ENCODE results near the gene USH1C. TPM values are rescaled to one million over a fixed set of nuclear protein-coding genes. Genes with fewer than 3 reads are reported as not detected.
A peak's percentile ranks its signal among the peaks of the same experiment; 100 is the strongest.

The USH1C gene
- total RNA-seq, 2 donors from 2014 or later: 0.68 TPM; not detected in 1

- DNase-seq (ENCODE audit: low spot score) (no peak), ATAC-seq (ENCODE audit: insufficient number of reproducible peaks, low FRiP score, low read depth) (no peak)
- TF ChIP-seq, protein P1, sequence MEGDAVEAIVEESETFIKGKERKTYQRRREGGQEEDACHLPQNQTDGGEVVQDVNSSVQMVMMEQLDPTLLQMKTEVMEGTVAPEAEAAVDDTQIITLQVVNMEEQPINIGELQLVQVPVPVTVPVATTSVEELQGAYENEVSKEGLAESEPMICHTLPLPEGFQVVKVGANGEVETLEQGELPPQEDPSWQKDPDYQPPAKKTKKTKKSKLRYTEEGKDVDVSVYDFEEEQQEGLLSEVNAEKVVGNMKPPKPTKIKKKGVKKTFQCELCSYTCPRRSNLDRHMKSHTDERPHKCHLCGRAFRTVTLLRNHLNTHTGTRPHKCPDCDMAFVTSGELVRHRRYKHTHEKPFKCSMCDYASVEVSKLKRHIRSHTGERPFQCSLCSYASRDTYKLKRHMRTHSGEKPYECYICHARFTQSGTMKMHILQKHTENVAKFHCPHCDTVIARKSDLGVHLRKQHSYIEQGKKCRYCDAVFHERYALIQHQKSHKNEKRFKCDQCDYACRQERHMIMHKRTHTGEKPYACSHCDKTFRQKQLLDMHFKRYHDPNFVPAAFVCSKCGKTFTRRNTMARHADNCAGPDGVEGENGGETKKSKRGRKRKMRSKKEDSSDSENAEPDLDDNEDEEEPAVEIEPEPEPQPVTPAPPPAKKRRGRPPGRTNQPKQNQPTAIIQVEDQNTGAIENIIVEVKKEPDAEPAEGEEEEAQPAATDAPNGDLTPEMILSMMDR (IDR thresholded peaks at IDR 0.05): no peak
- Histone ChIP-seq H3K4me3 (no peak overlapping the region), H3K27me3 (replicated peaks; ENCODE audit: insufficient read depth) (no peaks in the 10 kb centered on the region), H3K4me1 (ENCODE audit: control insufficient read depth in 1 of 2, low read depth in 2 of 2) (peaks cover 9 to 18% of the 10 kb centered on the region in 2 donors), H3K36me3 (no peaks in the 10 kb centered on the region), H3K27ac (peak overlapping the region; percentile 51 to 56), H3K9me3 (no peaks in the 10 kb centered on the region)
Measured at GRCh38 chr11:17507773-17508172, 36.4 kb downstream of the USH1C start.

DNA sequence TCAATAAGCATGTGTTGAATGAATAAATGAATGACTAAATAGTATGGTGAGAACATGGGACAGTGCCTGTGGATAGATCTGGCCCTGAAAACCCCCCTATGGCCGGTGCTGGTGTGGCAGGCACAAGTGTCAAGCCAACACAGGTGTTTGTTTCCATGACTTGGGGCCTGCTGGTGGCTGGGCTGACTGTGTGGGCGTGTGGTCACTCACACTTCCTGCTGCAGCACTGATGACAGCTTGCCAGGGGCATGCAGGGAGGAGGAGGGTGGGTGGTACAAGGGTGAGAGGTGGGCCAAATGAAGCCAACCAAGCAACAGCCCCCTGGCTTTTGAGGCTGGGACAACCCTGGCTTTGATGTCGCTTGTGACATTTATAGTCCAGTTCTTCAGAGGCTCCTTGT is 37.3 kb downstream of the USH1C start:
- H3K4me3 ChIP-seq: no peak overlapping the region
- H3K36me3 ChIP-seq: no peaks in the 10 kb centered on the region
- DNase-seq (ENCODE audit: low spot score) (no peak), ATAC-seq (ENCODE audit: insufficient number of reproducible peaks, low FRiP score, low read depth) (no peak)
- no peak overlapping the region for H3K27ac ChIP-seq
- no peaks in the 10 kb centered on the region for H3K9me3 ChIP-seq
- H3K4me1 ChIP-seq (ENCODE audit: control insufficient read depth in 1 of 2, low read depth in 2 of 2): peaks cover 9 to 18% of the 10 kb centered on the region in 2 donors
- TF ChIP-seq, protein P1 (IDR thresholded peaks at IDR 0.05): no peak
- H3K27me3 ChIP-seq (replicated peaks; ENCODE audit: insufficient read depth): no peaks in the 10 kb centered on the region

DNA sequence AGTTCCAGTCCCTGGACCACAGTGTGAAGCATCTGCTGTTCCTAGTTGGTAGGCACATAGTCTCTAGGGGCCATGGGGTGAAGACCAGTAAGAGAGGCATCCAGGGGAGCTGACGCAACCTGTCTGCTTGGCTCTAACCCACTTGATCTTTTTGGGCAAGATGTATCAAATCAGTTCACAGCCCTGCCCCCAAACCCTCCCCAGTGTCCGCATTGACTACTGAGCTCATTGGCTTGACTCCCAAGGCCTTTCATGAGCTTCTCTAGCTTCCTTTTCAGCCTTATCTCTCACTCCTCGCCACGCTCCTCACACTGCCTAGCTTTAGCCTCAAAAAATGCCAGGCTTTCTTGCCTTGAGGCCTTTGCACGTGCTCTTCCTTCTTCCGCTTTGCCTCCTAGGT is 37.9 kb downstream of the USH1C start:
- Histone ChIP-seq H3K4me3 (no peak overlapping the region), H3K9me3 (no peaks in the 10 kb centered on the region), H3K36me3 (no peaks in the 10 kb centered on the region), H3K27me3 (replicated peaks; ENCODE audit: insufficient read depth) (no peaks in the 10 kb centered on the region), H3K4me1 (ENCODE audit: control insufficient read depth in 1 of 2, low read depth in 2 of 2) (peaks cover 9 to 18% of the 10 kb centered on the region in 2 donors), H3K27ac (no peak overlapping the region)
- no peak for DNase-seq (ENCODE audit: low spot score)
- no peak for ATAC-seq (ENCODE audit: insufficient number of reproducible peaks, low FRiP score, low read depth)
- TF ChIP-seq, protein P1 (IDR thresholded peaks at IDR 0.05): no peak

GRCh38 chr11:17505146-17505545 is 39.1 kb downstream of the USH1C start:
- no peak for ATAC-seq (ENCODE audit: insufficient number of reproducible peaks, low FRiP score, low read depth)
- Histone ChIP-seq H3K27me3 (replicated peaks; ENCODE audit: insufficient read depth) (no peaks in the 10 kb centered on the region), H3K36me3 (no peaks in the 10 kb centered on the region), H3K9me3 (no peaks in the 10 kb centered on the region), H3K27ac (no peak overlapping the region), H3K4me1 (ENCODE audit: control insufficient read depth in 1 of 2, low read depth in 2 of 2) (peaks cover 9 to 18% of the 10 kb centered on the region in 2 donors), H3K4me3 (no peak overlapping the region)
- TF ChIP-seq, protein P1 (IDR thresholded peaks at IDR 0.05): no peak
- no peak for DNase-seq (ENCODE audit: low spot score)

GRCh38 chr11:17504330-17505107 is 39.7 kb downstream of the USH1C start:
- Histone ChIP-seq H3K4me1 (ENCODE audit: control insufficient read depth in 1 of 2, low read depth in 2 of 2) (peaks cover 9 to 18% of the 10 kb centered on the region in 2 donors), H3K27ac (no peak overlapping the region), H3K4me3 (no peak overlapping the region), H3K27me3 (replicated peaks; ENCODE audit: insufficient read depth) (no peaks in the 10 kb centered on the region), H3K36me3 (no peaks in the 10 kb centered on the region), H3K9me3 (no peaks in the 10 kb centered on the region)
- ATAC-seq (ENCODE audit: insufficient number of reproducible peaks, low FRiP score, low read depth): peak; percentile 33
- TF ChIP-seq, protein P1 (IDR thresholded peaks at IDR 0.05): peak; percentile 94
- DNase-seq (ENCODE audit: low spot score): peak; percentile 38
